Measurements from ENCODE around the gene TMEM167A. TPM values are rescaled to one million over a fixed set of nuclear protein-coding genes. Genes with fewer than 3 reads are reported as not detected.

TMEM167A gene
- total and polyA plus RNA-seq, 2 of the 8 experiments (the other 6 are each of a cell fraction or from before 2014, with no cell fraction given): 50.6 to 178 TPM

DNA sequence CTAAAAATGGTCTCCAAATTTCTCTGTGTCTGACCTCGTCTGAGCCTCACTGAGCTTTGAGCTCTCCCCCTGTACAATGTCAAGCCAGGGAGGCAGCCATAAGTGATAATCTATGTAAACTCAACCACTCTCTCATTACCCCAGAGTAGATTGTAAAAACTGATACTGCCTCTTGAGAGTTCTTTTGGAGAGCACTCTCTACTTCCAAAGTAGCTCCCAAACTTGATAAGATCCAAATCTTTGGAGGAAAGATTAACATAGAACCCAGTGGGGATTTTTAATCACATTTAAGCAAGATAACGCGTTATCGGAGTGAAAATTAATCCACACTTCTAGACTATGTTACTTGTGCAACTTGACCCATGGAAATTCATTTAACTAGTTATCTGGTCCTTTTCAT is 54.9 kb downstream of the TMEM167A start:
- Histone ChIP-seq H4K5ac (ENCODE audit: insufficient read length, low read depth, low read length) (no peak overlapping the region), H3K79me2 (ENCODE audit: control insufficient read depth in 1 of 2, insufficient read depth in 2 of 2, low read length in 2 of 2) (no peaks in the 10 kb centered on the region), H3K18ac (ENCODE audit: extremely low read depth, low read length) (no peak overlapping the region), H3K79me1 (ENCODE audit: low read depth, low read length) (no peaks in the 10 kb centered on the region), H3K23ac (ENCODE audit: insufficient read length) (no peak overlapping the region), H3K56ac (replicated peaks; ENCODE audit: insufficient read length, low read depth, low read length) (no peak overlapping the region), H2BK5ac (ENCODE audit: low read depth, low read length) (no peak overlapping the region), H2BK12ac (ENCODE audit: low read depth, low read length) (no peak overlapping the region), H3K27me3 (replicated peaks in 1 of 4; ENCODE audit: control insufficient read depth in 3 of 4, extremely low read depth in 1 of 4, insufficient read depth in 3 of 4, low read length in 3 of 4) (no peaks in the 10 kb centered on the region), H4K20me1 (replicated peaks in 1 of 2; ENCODE audit: control insufficient read depth in 1 of 2, insufficient read depth in 2 of 2, low read length in 2 of 2) (no peaks in the 10 kb centered on the region), H2AK5ac (ENCODE audit: low read depth, low read length) (no peak overlapping the region), H3K4me3 (ENCODE audit: extremely low read depth in 1 of 4, insufficient read depth in 2 of 4, low read depth in 3 of 4, low read length in 4 of 4) (no peak overlapping the region), H4K91ac (replicated peaks; ENCODE audit: insufficient read length, low read length) (no peak overlapping the region), H3K4me1 (replicated peaks in 1 of 4; ENCODE audit: control insufficient read depth in 3 of 4, insufficient read depth in 4 of 4, low read length in 3 of 4) (peaks cover 0 to 6% (median 4%) of the 10 kb centered on the region in 4 experiments; a peak in 4 of 7 replicates), H2BK15ac (ENCODE audit: low read length) (no peak overlapping the region), H2AFZ (ENCODE audit: low read length) (no peak overlapping the region), H3K4me2 (ENCODE audit: insufficient read depth in 1 of 2, low read depth in 2 of 2, low read length in 2 of 2) (no peak overlapping the region), H3K9ac (replicated peaks in 1 of 4; ENCODE audit: extremely low read depth in 1 of 4, low read depth in 3 of 4, low read length in 3 of 4) (no peak overlapping the region), H3K27ac (ENCODE audit: low read depth, low read length) (no peak overlapping the region), H3K14ac (ENCODE audit: insufficient read length) (no peak overlapping the region), H3K4ac (replicated peaks; ENCODE audit: insufficient read length, low read depth, low read length) (no peak overlapping the region), H3K9me3 (ENCODE audit: insufficient read depth in 2 of 2, low read depth in 1 of 2, low read length in 1 of 2) (no peaks in the 10 kb centered on the region), H3K36me3 (ENCODE audit: control insufficient read depth in 2 of 4, insufficient read depth in 4 of 4, low read length in 3 of 4) (no peaks in the 10 kb centered on the region), H4K8ac (ENCODE audit: extremely low read depth, insufficient read depth, low read length) (no peak overlapping the region), H2BK20ac (ENCODE audit: low read length) (no peak overlapping the region), H3K23me2 (ENCODE audit: low read depth, low read length) (no peaks in the 10 kb centered on the region), H2BK120ac (replicated peaks; ENCODE audit: low read depth, low read length) (no peak overlapping the region)
- POLR2A ChIA-PET (ENCODE audit: partially characterized antibody): no interaction called here
- no peak for FAIRE-seq
- WGBS, 2 experiments (ENCODE audit: extremely low coverage in 1 of 2, insufficient coverage in 1 of 2, insufficient read length in 1 of 2, insufficient replicate concordance in 2 of 2, low coverage in 1 of 2, low lambda C conversion rate in 2 of 2, missing lambda C conversion rate in 1 of 2): 96% methylated on average over 4 of the region's 4 CpGs; no CpG with 5 or more reads in 1 of the 2 experiments
- CTCF ChIA-PET (ENCODE audit: partially characterized antibody): no interaction called here
- DNase-seq (ENCODE audit: low read depth in 1 of 2, low spot score in 2 of 2): no peak
- TF ChIP-seq TEAD4 (IDR thresholded peaks at IDR 0.05; ENCODE audit: low read depth, low read length): no peak

Data from H1 (cell line).